ENCODE results near the gene PGM5.

DNA sequence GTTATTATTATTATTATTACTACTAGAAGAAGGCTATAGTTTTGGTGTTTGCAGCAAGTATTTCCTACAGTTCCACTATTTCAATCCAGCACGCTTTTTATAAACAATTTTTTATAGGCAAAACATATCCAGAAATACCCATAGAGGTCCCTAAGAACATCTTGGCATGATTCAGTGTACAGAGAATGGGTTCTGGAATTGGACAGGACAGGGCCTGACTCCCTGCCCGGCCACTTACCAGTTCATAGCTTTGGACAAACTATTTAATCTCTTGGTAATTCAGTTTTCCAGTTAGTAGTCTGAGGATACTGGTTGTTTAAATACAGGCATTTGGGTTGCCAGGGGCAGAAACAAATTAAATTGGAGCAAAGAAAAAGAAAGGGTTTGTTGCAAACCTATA is 91.2 kb downstream of the PGM5 start:
- TF ChIP-seq, protein P1, sequence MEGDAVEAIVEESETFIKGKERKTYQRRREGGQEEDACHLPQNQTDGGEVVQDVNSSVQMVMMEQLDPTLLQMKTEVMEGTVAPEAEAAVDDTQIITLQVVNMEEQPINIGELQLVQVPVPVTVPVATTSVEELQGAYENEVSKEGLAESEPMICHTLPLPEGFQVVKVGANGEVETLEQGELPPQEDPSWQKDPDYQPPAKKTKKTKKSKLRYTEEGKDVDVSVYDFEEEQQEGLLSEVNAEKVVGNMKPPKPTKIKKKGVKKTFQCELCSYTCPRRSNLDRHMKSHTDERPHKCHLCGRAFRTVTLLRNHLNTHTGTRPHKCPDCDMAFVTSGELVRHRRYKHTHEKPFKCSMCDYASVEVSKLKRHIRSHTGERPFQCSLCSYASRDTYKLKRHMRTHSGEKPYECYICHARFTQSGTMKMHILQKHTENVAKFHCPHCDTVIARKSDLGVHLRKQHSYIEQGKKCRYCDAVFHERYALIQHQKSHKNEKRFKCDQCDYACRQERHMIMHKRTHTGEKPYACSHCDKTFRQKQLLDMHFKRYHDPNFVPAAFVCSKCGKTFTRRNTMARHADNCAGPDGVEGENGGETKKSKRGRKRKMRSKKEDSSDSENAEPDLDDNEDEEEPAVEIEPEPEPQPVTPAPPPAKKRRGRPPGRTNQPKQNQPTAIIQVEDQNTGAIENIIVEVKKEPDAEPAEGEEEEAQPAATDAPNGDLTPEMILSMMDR (IDR thresholded peaks at IDR 0.05; ENCODE audit: low read length), result no peak
- TF ChIP-seq EZH2 (optimal IDR thresholded peaks at IDR 0.05; ENCODE audit: low read depth, low read length), result no peak
- no peak for TF ChIP-seq EZH2phosphoT487 (IDR thresholded peaks at IDR 0.05; ENCODE audit: low read length)

All from MM.1S (cell line).